ENCODE results near the gene SPATA16.
"Not testable (repeated sequence)": the region's sequence is repeated elsewhere in the genome, so short reads cannot be mapped to it uniquely, and the experiment has no call there.

The SPATA16 gene

GRCh38 chr3:173030273-173030672 is 110.8 kb downstream of the SPATA16 start:
- no peaks in the 10 kb centered on the region for H3K27me3 ChIP-seq (ENCODE audit: control insufficient read depth in 1 of 2, insufficient read depth in 2 of 2, low read length in 2 of 2)
- no peaks in the 10 kb centered on the region for H3K4me1 ChIP-seq (ENCODE audit: control insufficient read depth in 1 of 2, insufficient read depth in 2 of 2, low read length in 2 of 2)
- H3K9ac ChIP-seq (ENCODE audit: low read depth in 1 of 2, low read length in 2 of 2) = no peak overlapping the region
- H3K9me3 ChIP-seq (ENCODE audit: control insufficient read depth in 1 of 2, low read length in 2 of 2) = no peaks in the 10 kb centered on the region
- no peak overlapping the region for H3K27ac ChIP-seq (ENCODE audit: low read depth, low read length)
- no peaks in the 10 kb centered on the region for H3K36me3 ChIP-seq (ENCODE audit: control insufficient read depth in 1 of 2, insufficient read depth in 2 of 2, low read length in 2 of 2)
- H3K4me3 ChIP-seq (ENCODE audit: low read depth in 1 of 2, low read length in 2 of 2) = no peak overlapping the region

- H3K9ac ChIP-seq (ENCODE audit: low read depth in 1 of 2, low read length in 2 of 2) = no peak overlapping the region
- no peaks in the 10 kb centered on the region for H3K9me3 ChIP-seq (ENCODE audit: control insufficient read depth in 1 of 2, low read length in 2 of 2)
- no peaks in the 10 kb centered on the region for H3K4me1 ChIP-seq (ENCODE audit: control insufficient read depth in 1 of 2, insufficient read depth in 2 of 2, low read length in 2 of 2)
- no peak overlapping the region for H3K27ac ChIP-seq (ENCODE audit: low read depth, low read length)
- no peak overlapping the region for H3K4me3 ChIP-seq (ENCODE audit: low read depth in 1 of 2, low read length in 2 of 2)
- H3K27me3 ChIP-seq (ENCODE audit: control insufficient read depth in 1 of 2, insufficient read depth in 2 of 2, low read length in 2 of 2) = no peaks in the 10 kb centered on the region
- no peaks in the 10 kb centered on the region for H3K36me3 ChIP-seq (ENCODE audit: control insufficient read depth in 1 of 2, insufficient read depth in 2 of 2, low read length in 2 of 2)
Observed at GRCh38 chr3:173028351-173028750, 112.7 kb downstream of the SPATA16 start.

- Histone ChIP-seq H3K4me3 (ENCODE audit: low read depth in 1 of 2, low read length in 2 of 2) (no peak overlapping the region), H3K4me1 (ENCODE audit: control insufficient read depth in 1 of 2, insufficient read depth in 2 of 2, low read length in 2 of 2) (no peaks in the 10 kb centered on the region), H3K9ac (ENCODE audit: low read depth in 1 of 2, low read length in 2 of 2) (no peak overlapping the region), H3K27me3 (ENCODE audit: control insufficient read depth in 1 of 2, insufficient read depth in 2 of 2, low read length in 2 of 2) (no peaks in the 10 kb centered on the region), H3K27ac (ENCODE audit: low read depth, low read length) (no peak overlapping the region), H3K36me3 (ENCODE audit: control insufficient read depth in 1 of 2, insufficient read depth in 2 of 2, low read length in 2 of 2) (no peaks in the 10 kb centered on the region), H3K9me3 (ENCODE audit: control insufficient read depth in 1 of 2, low read length in 2 of 2) (no peaks in the 10 kb centered on the region)
Observed at GRCh38 chr3:173027429-173027828, 113.6 kb downstream of the SPATA16 start.

GRCh38 chr3:173025941-173026340 is 115.1 kb downstream of the SPATA16 start:
- Histone ChIP-seq H3K4me3 (ENCODE audit: low read depth in 1 of 2, low read length in 2 of 2) (no peak overlapping the region), H3K9me3 (ENCODE audit: control insufficient read depth in 1 of 2, low read length in 2 of 2) (no peaks in the 10 kb centered on the region), H3K4me1 (ENCODE audit: control insufficient read depth in 1 of 2, insufficient read depth in 2 of 2, low read length in 2 of 2) (no peaks in the 10 kb centered on the region), H3K27me3 (ENCODE audit: control insufficient read depth in 1 of 2, insufficient read depth in 2 of 2, low read length in 2 of 2) (no peaks in the 10 kb centered on the region), H3K9ac (ENCODE audit: low read depth in 1 of 2, low read length in 2 of 2) (no peak overlapping the region), H3K27ac (ENCODE audit: low read depth, low read length) (no peak overlapping the region), H3K36me3 (ENCODE audit: control insufficient read depth in 1 of 2, insufficient read depth in 2 of 2, low read length in 2 of 2) (no peaks in the 10 kb centered on the region)

- no peaks in the 10 kb centered on the region for H3K36me3 ChIP-seq (ENCODE audit: control insufficient read depth in 1 of 2, insufficient read depth in 2 of 2, low read length in 2 of 2)
- no peak overlapping the region for H3K4me3 ChIP-seq (ENCODE audit: low read depth in 1 of 2, low read length in 2 of 2)
- H3K9ac ChIP-seq (ENCODE audit: low read depth in 1 of 2, low read length in 2 of 2) = no peak overlapping the region
- H3K9me3 ChIP-seq (ENCODE audit: control insufficient read depth in 1 of 2, low read length in 2 of 2) = no peaks in the 10 kb centered on the region
- no peak overlapping the region for H3K27ac ChIP-seq (ENCODE audit: low read depth, low read length)
- no peaks in the 10 kb centered on the region for H3K4me1 ChIP-seq (ENCODE audit: control insufficient read depth in 1 of 2, insufficient read depth in 2 of 2, low read length in 2 of 2)
- no peaks in the 10 kb centered on the region for H3K27me3 ChIP-seq (ENCODE audit: control insufficient read depth in 1 of 2, insufficient read depth in 2 of 2, low read length in 2 of 2)
Observed at GRCh38 chr3:173021547-173022185, 119.4 kb downstream of the SPATA16 start.

GRCh38 chr3:173020128-173020527 is 120.9 kb downstream of the SPATA16 start:
- not testable (repeated sequence) for H3K27me3 ChIP-seq (ENCODE audit: control insufficient read depth in 1 of 2, insufficient read depth in 2 of 2, low read length in 2 of 2); H3K9ac ChIP-seq (ENCODE audit: low read depth in 1 of 2, low read length in 2 of 2); H3K27ac ChIP-seq (ENCODE audit: low read depth, low read length); H3K36me3 ChIP-seq (ENCODE audit: control insufficient read depth in 1 of 2, insufficient read depth in 2 of 2, low read length in 2 of 2); H3K9me3 ChIP-seq (ENCODE audit: control insufficient read depth in 1 of 2, low read length in 2 of 2); H3K4me3 ChIP-seq (ENCODE audit: low read depth in 1 of 2, low read length in 2 of 2); H3K4me1 ChIP-seq (ENCODE audit: control insufficient read depth in 1 of 2, insufficient read depth in 2 of 2, low read length in 2 of 2)

GRCh38 chr3:173019378-173019777 is 121.7 kb downstream of the SPATA16 start:
- no peaks in the 10 kb centered on the region for H3K36me3 ChIP-seq (ENCODE audit: control insufficient read depth in 1 of 2, insufficient read depth in 2 of 2, low read length in 2 of 2)
- no peaks in the 10 kb centered on the region for H3K27me3 ChIP-seq (ENCODE audit: control insufficient read depth in 1 of 2, insufficient read depth in 2 of 2, low read length in 2 of 2)

GRCh38 chr3:173018758-173019157 is 122.3 kb downstream of the SPATA16 start:
- Histone ChIP-seq H3K36me3 (ENCODE audit: control insufficient read depth in 1 of 2, insufficient read depth in 2 of 2, low read length in 2 of 2) (no peaks in the 10 kb centered on the region), H3K27ac (ENCODE audit: low read depth, low read length) (no peak overlapping the region), H3K4me1 (ENCODE audit: control insufficient read depth in 1 of 2, insufficient read depth in 2 of 2, low read length in 2 of 2) (no peaks in the 10 kb centered on the region), H3K4me3 (ENCODE audit: low read depth in 1 of 2, low read length in 2 of 2) (no peak overlapping the region), H3K9me3 (ENCODE audit: control insufficient read depth in 1 of 2, low read length in 2 of 2) (no peaks in the 10 kb centered on the region), H3K27me3 (ENCODE audit: control insufficient read depth in 1 of 2, insufficient read depth in 2 of 2, low read length in 2 of 2) (no peaks in the 10 kb centered on the region), H3K9ac (ENCODE audit: low read depth in 1 of 2, low read length in 2 of 2) (no peak overlapping the region)

More at GRCh38 chr3:173019378-173019777, 121.7 kb downstream of the SPATA16 start:
- Histone ChIP-seq H3K9me3 (ENCODE audit: control insufficient read depth in 1 of 2, low read length in 2 of 2) (no peaks in the 10 kb centered on the region), H3K4me1 (ENCODE audit: control insufficient read depth in 1 of 2, insufficient read depth in 2 of 2, low read length in 2 of 2) (no peaks in the 10 kb centered on the region), H3K27ac (ENCODE audit: low read depth, low read length) (no peak overlapping the region), H3K4me3 (ENCODE audit: low read depth in 1 of 2, low read length in 2 of 2) (no peak overlapping the region), H3K9ac (ENCODE audit: low read depth in 1 of 2, low read length in 2 of 2) (no peak overlapping the region)

GRCh38 chr3:173013219-173013832 is 127.7 kb downstream of the SPATA16 start:
- Histone ChIP-seq H3K27ac (ENCODE audit: low read depth, low read length) (no peak overlapping the region), H3K36me3 (ENCODE audit: control insufficient read depth in 1 of 2, insufficient read depth in 2 of 2, low read length in 2 of 2) (no peaks in the 10 kb centered on the region), H3K9ac (ENCODE audit: low read depth in 1 of 2, low read length in 2 of 2) (no peak overlapping the region), H3K4me1 (ENCODE audit: control insufficient read depth in 1 of 2, insufficient read depth in 2 of 2, low read length in 2 of 2) (no peaks in the 10 kb centered on the region), H3K9me3 (ENCODE audit: control insufficient read depth in 1 of 2, low read length in 2 of 2) (no peaks in the 10 kb centered on the region), H3K27me3 (ENCODE audit: control insufficient read depth in 1 of 2, insufficient read depth in 2 of 2, low read length in 2 of 2) (no peaks in the 10 kb centered on the region), H3K4me3 (ENCODE audit: low read depth in 1 of 2, low read length in 2 of 2) (no peak overlapping the region)

GRCh38 chr3:173009410-173009809 is 131.6 kb downstream of the SPATA16 start:
- Histone ChIP-seq H3K9me3 (ENCODE audit: control insufficient read depth in 1 of 2, low read length in 2 of 2) (no peaks in the 10 kb centered on the region), H3K4me3 (ENCODE audit: low read depth in 1 of 2, low read length in 2 of 2) (no peak overlapping the region), H3K27ac (ENCODE audit: low read depth, low read length) (no peak overlapping the region), H3K4me1 (ENCODE audit: control insufficient read depth in 1 of 2, insufficient read depth in 2 of 2, low read length in 2 of 2) (no peaks in the 10 kb centered on the region), H3K36me3 (ENCODE audit: control insufficient read depth in 1 of 2, insufficient read depth in 2 of 2, low read length in 2 of 2) (no peaks in the 10 kb centered on the region), H3K27me3 (ENCODE audit: control insufficient read depth in 1 of 2, insufficient read depth in 2 of 2, low read length in 2 of 2) (no peaks in the 10 kb centered on the region), H3K9ac (ENCODE audit: low read depth in 1 of 2, low read length in 2 of 2) (no peak overlapping the region)

Measured in duodenal mucosa (tissue), 2 donors.